Activated T-cell treated with anti-CD3 and anti-CD28 coated beads for 24 hours (primary cell): ENCODE data around the gene LTA.

Experiments
- DNase-seq: peaks from one replicate; pipeline ENCODE4 v3.0.0-alpha.2; 2020; ENCODE audit warnings: low read depth

LTA gene

GRCh38 chr6:31541658-31542521 is 30.2 kb upstream of the LTA start, which contains the start of gene DDX39B:
TSS of gene DDX39B (minus strand) at chr6:31542003. CDS start at chr6:31540532, 1,471 bp downstream.
- DNase-seq: peak; percentile 91

DNA sequence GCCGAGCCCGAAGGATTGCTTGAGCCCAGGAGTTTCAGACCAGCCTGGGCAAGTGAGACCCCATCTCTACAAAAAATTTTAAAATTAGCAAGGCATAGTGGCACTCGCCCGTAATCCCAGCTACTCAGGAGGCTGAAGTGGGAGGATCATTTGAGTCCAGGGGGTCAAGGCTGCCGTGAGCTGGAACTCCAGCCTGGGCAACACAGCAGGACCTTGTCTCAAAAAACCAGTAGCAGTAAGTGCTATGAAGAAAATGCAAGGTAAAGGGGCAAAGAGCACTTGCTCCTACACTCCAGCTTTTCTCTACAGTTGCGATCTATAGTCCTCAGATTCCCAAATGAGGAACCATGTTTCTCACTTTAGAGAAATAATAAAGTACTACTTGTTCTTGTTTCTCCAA is 28.4 kb upstream of the LTA start:
- no peak for DNase-seq

GRCh38 chr6:31544676-31545075 is 27.4 kb upstream of the LTA start:
- DNase-seq: no peak

GRCh38 chr6:31545291-31545690 is 26.8 kb upstream of the LTA start:
- no peak for DNase-seq

GRCh38 chr6:31546339-31546957 is 25.6 kb upstream of the LTA start, which contains the start of gene ATP6V1G2:
TSS of gene ATP6V1G2 (minus strand) at chr6:31546608. CDS start at chr6:31546559, 49 bp downstream.
- DNase-seq: peak; percentile 86

- DNase-seq: peak; percentile 91
These were observed 24.9 kb upstream of the LTA start, which contains the start of gene NFKBIL1 for GRCh38 chr6:31546958-31547726. TSS of gene NFKBIL1 (plus strand) at chr6:31547608. CDS start at chr6:31547695, 87 bp downstream.

- DNase-seq: no peak
These were observed 24.2 kb upstream of the LTA start for GRCh38 chr6:31547727-31548543.

DNA sequence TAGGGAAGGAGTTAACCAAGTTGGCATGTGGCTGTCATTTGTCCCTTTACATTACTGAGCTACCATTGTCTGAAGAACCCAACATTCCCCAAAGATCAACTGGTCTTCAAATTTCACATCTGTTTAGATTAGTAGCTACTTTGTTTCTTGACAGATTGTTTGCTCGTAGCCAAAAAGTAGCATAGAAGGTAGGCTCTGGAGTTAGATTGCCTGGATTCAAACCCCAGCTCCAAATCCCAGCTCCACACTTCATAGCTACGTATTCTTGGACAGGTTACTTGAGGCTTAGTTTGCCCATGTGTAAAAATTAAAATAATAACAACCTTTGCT is 23.6 kb upstream of the LTA start:
- DNase-seq: no peak

DNA sequence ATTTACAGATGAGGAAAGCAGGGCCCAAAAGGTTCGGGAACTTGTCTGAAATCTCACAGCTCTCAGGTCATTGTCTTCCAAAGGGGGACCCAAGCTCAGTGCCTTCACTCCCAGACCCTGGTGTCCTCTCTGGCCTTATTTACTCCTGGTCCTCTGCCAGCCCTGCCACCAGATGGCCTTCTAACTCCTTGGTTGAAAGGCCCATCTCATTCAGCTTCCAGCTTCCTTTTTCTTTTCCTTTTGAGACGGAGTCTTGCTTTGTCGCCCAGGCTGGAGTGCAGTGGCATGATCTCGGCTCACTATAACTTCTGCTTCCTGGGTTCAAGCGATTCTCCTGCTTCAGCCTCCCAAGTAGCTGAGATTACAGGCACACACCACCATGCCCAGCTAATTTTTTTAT is 20.7 kb upstream of the LTA start:
- DNase-seq: peak; percentile 63

DNA sequence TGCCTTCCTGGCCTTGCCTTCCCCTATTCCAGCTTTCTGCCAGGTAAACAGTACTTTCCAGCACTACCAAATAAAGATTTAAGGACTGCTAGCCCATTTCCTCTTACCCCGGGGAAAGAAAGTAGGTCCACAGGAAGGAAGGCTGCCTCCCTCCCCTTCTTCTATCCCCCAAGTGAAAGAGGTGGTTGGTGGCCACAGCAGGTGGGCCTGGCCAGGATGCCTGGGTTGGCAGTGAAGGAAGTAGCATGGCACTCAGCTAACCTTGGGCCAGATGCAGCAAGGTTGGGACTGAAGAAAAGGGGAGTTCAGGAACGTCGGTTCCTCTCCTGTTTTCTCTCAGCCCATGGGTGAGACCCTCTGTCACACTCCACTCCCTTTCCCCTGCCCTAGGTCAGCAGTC is 15.8 kb upstream of the LTA start:
- DNase-seq: no peak

- DNase-seq: no peak
These were observed 14.4 kb upstream of the LTA start for GRCh38 chr6:31557443-31558317.

- DNase-seq: no peak
These were observed 13.8 kb upstream of the LTA start for GRCh38 chr6:31558318-31558625.

GRCh38 chr6:31558631-31559500 is 13.2 kb upstream of the LTA start:
- peak; percentile 71 for DNase-seq

GRCh38 chr6:31559606-31559957 is 12.5 kb upstream of the LTA start:
- no peak for DNase-seq

- no peak for DNase-seq
These were observed 12.0 kb upstream of the LTA start for GRCh38 chr6:31559958-31560696.

GRCh38 chr6:31560697-31561058 is 11.4 kb upstream of the LTA start:
- DNase-seq: no peak

DNA sequence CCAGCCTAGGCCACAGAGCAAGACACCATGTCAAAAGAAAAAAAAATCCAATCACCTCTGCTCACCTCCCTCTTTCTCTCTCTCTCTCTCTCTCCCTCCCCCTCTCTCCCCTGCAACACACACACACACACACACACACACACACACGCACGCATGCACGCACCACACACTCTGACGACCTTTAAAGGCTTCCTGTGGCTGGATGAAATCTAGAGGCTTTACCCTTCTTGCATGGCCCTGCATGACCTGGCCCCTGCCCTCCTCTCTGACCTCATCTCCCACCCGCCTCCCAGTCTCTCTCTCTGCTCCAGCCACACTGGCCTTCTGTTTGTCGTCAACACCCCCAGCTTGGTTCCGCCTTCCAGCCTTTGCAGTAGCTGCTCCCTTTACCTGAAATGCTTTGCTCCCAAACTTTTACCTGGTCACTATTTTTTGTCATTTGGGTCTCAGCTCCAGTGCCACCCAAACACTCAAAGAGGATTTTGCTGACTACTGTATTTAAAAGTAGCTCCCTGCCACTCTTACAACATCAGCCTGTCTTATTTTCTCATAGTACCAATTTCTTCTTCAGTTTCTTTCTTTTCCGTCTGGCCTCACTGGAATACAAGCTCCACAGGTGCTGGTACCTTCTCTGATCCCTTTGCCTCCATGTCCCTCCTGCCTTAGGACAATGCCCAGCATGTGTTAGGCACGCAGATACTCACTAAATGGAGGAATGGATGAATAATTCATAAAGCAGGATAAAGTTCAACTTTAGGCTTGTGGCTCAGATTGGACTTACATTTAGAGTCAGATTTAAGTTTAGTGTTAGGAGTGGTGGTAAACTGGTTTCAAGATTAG is 4.3 kb upstream of the LTA start:
- no peak for DNase-seq

DNA sequence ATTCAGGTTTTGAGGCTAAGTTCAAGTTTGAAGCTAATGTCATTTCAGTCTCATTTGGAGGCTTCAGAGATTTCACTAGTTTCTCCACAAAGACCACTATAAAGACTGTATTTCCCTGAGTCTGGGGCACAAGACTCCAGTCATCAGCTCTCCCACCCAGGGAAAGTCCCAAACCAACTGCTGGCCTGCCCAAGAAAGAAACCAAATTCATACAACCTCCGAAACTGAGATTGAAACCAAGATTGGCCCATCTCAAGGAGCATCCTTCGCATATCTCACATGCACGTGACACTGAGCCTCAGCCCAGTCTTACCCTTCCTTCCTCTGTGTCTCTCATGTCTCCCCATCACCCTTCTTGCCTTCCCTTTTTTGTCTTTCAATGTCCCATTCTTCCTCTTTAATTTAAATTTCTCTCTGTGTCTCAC is 3.5 kb upstream of the LTA start:
- DNase-seq: peak; percentile 65
